ENCODE measurements around the gene CALN1. TPM values are rescaled to one million over a fixed set of nuclear protein-coding genes. Genes with fewer than 3 reads are reported as not detected.

Gene CALN1
- total RNA-seq, 1 donor from 2014 or later: 1.9 TPM

GRCh38 chr7:72114129-72114528 is 298.0 kb downstream of the CALN1 start:
- no peaks in the 10 kb centered on the region for H3K36me3 Mint-ChIP-seq
- H3K9me3 Mint-ChIP-seq: peaks cover 3% of the 10 kb centered on the region
- H3K4me3 Mint-ChIP-seq: no peak overlapping the region
- DNase-seq (ENCODE audit: extremely low spot score, unreplicated experiment): no peak
- no peak for TF ChIP-seq CTCF (conservative IDR thresholded peaks at IDR 0.05)
- H3K27ac Mint-ChIP-seq: no peak overlapping the region
- peaks cover 10% of the 10 kb centered on the region for H3K4me1 Mint-ChIP-seq (ENCODE audit: unreplicated experiment)
- H3K27me3 Mint-ChIP-seq: no peaks in the 10 kb centered on the region

GRCh38 chr7:72112992-72113391 is 299.1 kb downstream of the CALN1 start:
- DNase-seq (ENCODE audit: extremely low spot score, unreplicated experiment): no peak
- Mint-ChIP-seq H3K4me1 (ENCODE audit: unreplicated experiment) (peaks cover 10% of the 10 kb centered on the region), H3K27me3 (no peaks in the 10 kb centered on the region), H3K9me3 (peaks cover 9% of the 10 kb centered on the region), H3K4me3 (no peak overlapping the region), H3K36me3 (no peaks in the 10 kb centered on the region), H3K27ac (no peak overlapping the region)
- TF ChIP-seq CTCF (conservative IDR thresholded peaks at IDR 0.05): no peak

- Mint-ChIP-seq H3K36me3 (no peaks in the 10 kb centered on the region), H3K27me3 (peaks cover under 1% of the 10 kb centered on the region), H3K9me3 (peaks cover 14% of the 10 kb centered on the region), H3K4me1 (ENCODE audit: unreplicated experiment) (peaks cover 10% of the 10 kb centered on the region), H3K27ac (no peak overlapping the region), H3K4me3 (no peak overlapping the region)
- no peak for DNase-seq (ENCODE audit: extremely low spot score, unreplicated experiment)
- TF ChIP-seq CTCF (conservative IDR thresholded peaks at IDR 0.05): no peak
Observed at GRCh38 chr7:72112530-72112929, 299.6 kb downstream of the CALN1 start.

GRCh38 chr7:72111086-72111485 is 301.1 kb downstream of the CALN1 start:
- Mint-ChIP-seq H3K4me3 (no peak overlapping the region), H3K4me1 (ENCODE audit: unreplicated experiment) (peaks cover 10% of the 10 kb centered on the region), H3K27me3 (peaks cover 7% of the 10 kb centered on the region), H3K36me3 (no peaks in the 10 kb centered on the region), H3K9me3 (peaks cover 17% of the 10 kb centered on the region), H3K27ac (no peak overlapping the region)
- TF ChIP-seq CTCF (conservative IDR thresholded peaks at IDR 0.05): no peak
- DNase-seq (ENCODE audit: extremely low spot score, unreplicated experiment): no peak

- H3K36me3 Mint-ChIP-seq: no peaks in the 10 kb centered on the region
- DNase-seq (ENCODE audit: extremely low spot score, unreplicated experiment): no peak
- peaks cover 17% of the 10 kb centered on the region for H3K9me3 Mint-ChIP-seq
- peaks cover 10% of the 10 kb centered on the region for H3K4me1 Mint-ChIP-seq (ENCODE audit: unreplicated experiment)
- no peak overlapping the region for H3K27ac Mint-ChIP-seq
- no peak overlapping the region for H3K4me3 Mint-ChIP-seq
- no peak for TF ChIP-seq CTCF (conservative IDR thresholded peaks at IDR 0.05)
- H3K27me3 Mint-ChIP-seq: peaks cover 7% of the 10 kb centered on the region
Observed at GRCh38 chr7:72109566-72109965, 302.6 kb downstream of the CALN1 start.

GRCh38 chr7:72106405-72106804 is 305.7 kb downstream of the CALN1 start:
- H3K9me3 Mint-ChIP-seq: peaks cover 23% of the 10 kb centered on the region
- H3K4me3 Mint-ChIP-seq: no peak overlapping the region
- H3K4me1 Mint-ChIP-seq (ENCODE audit: unreplicated experiment): no peaks in the 10 kb centered on the region
- no peak for TF ChIP-seq CTCF (conservative IDR thresholded peaks at IDR 0.05)
- no peak for DNase-seq (ENCODE audit: extremely low spot score, unreplicated experiment)
- peaks cover 10% of the 10 kb centered on the region for H3K27me3 Mint-ChIP-seq
- H3K27ac Mint-ChIP-seq: no peak overlapping the region
- no peaks in the 10 kb centered on the region for H3K36me3 Mint-ChIP-seq

Measured in type B pancreatic cell (in vitro differentiated cells).